Measurements from ENCODE around the gene YTHDF1. TPM values are rescaled to one million over a fixed set of nuclear protein-coding genes. Genes with fewer than 3 reads are reported as not detected.

Gene YTHDF1
- total RNA-seq, 2 donors from 2014 or later, result 15.8 to 16.2 TPM

- H3K4me3 ChIP-seq, result no peak overlapping the region
- WGBS, 2 donors, result 56 to 78% methylated on average over 14 to 16 of the region's 17 CpGs
- peaks cover 8% of the 10 kb centered on the region for H3K4me1 ChIP-seq
- TF ChIP-seq CTCF (IDR thresholded peaks at IDR 0.05) (no peak), POLR2A (IDR thresholded peaks at IDR 0.05) (no peak)
- ATAC-seq (no peak), DNase-seq (no peak)
- H3K9me3 ChIP-seq, result no peaks in the 10 kb centered on the region
- H3K36me3 ChIP-seq (replicated peaks in 1 of 2; ENCODE audit: insufficient read depth in 1 of 2, low read depth in 2 of 2), result no peaks in the 10 kb centered on the region
- H3K27me3 ChIP-seq, result peaks cover 0 to 9% of the 10 kb centered on the region in 2 donors
- intact Hi-C loops (cut with DNase I), result no loop called here
- no peak overlapping the region for H3K27ac ChIP-seq
Measured at GRCh38 chr20:63233924-63234323, 18.0 kb upstream of the YTHDF1 start.

GRCh38 chr20:63233061-63233344, 17.1 kb upstream of the YTHDF1 start:
- TF ChIP-seq CTCF (IDR thresholded peaks at IDR 0.05) (no peak), POLR2A (IDR thresholded peaks at IDR 0.05) (no peak)
- no peak overlapping the region for H3K27ac ChIP-seq
- 67 to 94% methylated on average over 2 to 3 of the region's 3 CpGs for WGBS, 2 donors
- H3K4me3 ChIP-seq, result no peak overlapping the region
- no peak for ATAC-seq
- intact Hi-C loops (cut with DNase I), result no loop called here
- peaks cover 8% of the 10 kb centered on the region for H3K4me1 ChIP-seq
- DNase-seq, result no peak
- H3K9me3 ChIP-seq, result no peaks in the 10 kb centered on the region
- H3K36me3 ChIP-seq (replicated peaks in 1 of 2; ENCODE audit: insufficient read depth in 1 of 2, low read depth in 2 of 2), result no peaks in the 10 kb centered on the region
- peaks cover 0 to 9% of the 10 kb centered on the region in 2 donors for H3K27me3 ChIP-seq

GRCh38 chr20:63232235-63233060, 16.5 kb upstream of the YTHDF1 start:
- Histone ChIP-seq H3K4me3 (no peak overlapping the region), H3K4me1 (peaks cover 8% of the 10 kb centered on the region), H3K9me3 (no peaks in the 10 kb centered on the region), H3K27ac (no peak overlapping the region), H3K27me3 (peaks cover 0 to 9% of the 10 kb centered on the region in 2 donors), H3K36me3 (replicated peaks in 1 of 2; ENCODE audit: insufficient read depth in 1 of 2, low read depth in 2 of 2) (no peaks in the 10 kb centered on the region)
- 43 to 45% methylated on average over 10 to 18 of the region's 18 CpGs for WGBS, 2 donors
- DNase-seq (no peak), ATAC-seq (no peak)
- intact Hi-C loops (cut with DNase I), result no loop called here
- no peak for TF ChIP-seq CTCF (IDR thresholded peaks at IDR 0.05)
- TF ChIP-seq POLR2A (IDR thresholded peaks at IDR 0.05), result no peak

GRCh38 chr20:63230800-63231268, 14.9 kb upstream of the YTHDF1 start:
- 8 to 26% methylated on average over 4 to 17 of the region's 17 CpGs for WGBS, 2 donors
- Histone ChIP-seq H3K27me3 (peaks cover 0 to 9% of the 10 kb centered on the region in 2 donors), H3K36me3 (replicated peaks in 1 of 2; ENCODE audit: insufficient read depth in 1 of 2, low read depth in 2 of 2) (no peaks in the 10 kb centered on the region), H3K4me3 (no peak overlapping the region), H3K9me3 (no peaks in the 10 kb centered on the region), H3K4me1 (peaks cover 8% of the 10 kb centered on the region), H3K27ac (no peak overlapping the region)
- intact Hi-C loops (cut with DNase I), result no loop called here
- DNase-seq, result peak; percentile 50 to 65 (median 64)
- ATAC-seq, result peak; percentile 72
- TF ChIP-seq CTCF (IDR thresholded peaks at IDR 0.05) (peak; percentile 15 to 57 (median 46)), POLR2A (IDR thresholded peaks at IDR 0.05) (no peak)

- peaks cover 0 to 9% of the 10 kb centered on the region in 2 donors for H3K27me3 ChIP-seq
- H3K36me3 ChIP-seq (replicated peaks in 1 of 2; ENCODE audit: insufficient read depth in 1 of 2, low read depth in 2 of 2), result no peaks in the 10 kb centered on the region
- H3K9me3 ChIP-seq, result no peaks in the 10 kb centered on the region
- TF ChIP-seq CTCF (IDR thresholded peaks at IDR 0.05) (no peak), POLR2A (IDR thresholded peaks at IDR 0.05) (no peak)
- no peak for DNase-seq
- WGBS, 2 donors, result 46 to 52% methylated on average over 13 of the region's 13 CpGs
- peaks cover 8% of the 10 kb centered on the region for H3K4me1 ChIP-seq
- no peak overlapping the region for H3K27ac ChIP-seq
- H3K4me3 ChIP-seq, result no peak overlapping the region
- intact Hi-C loops (cut with DNase I), result no loop called here
- ATAC-seq, result no peak
Measured at GRCh38 chr20:63228806-63229205, 12.9 kb upstream of the YTHDF1 start.
